HepG2 (cell line): ENCODE data around the gene PRMT7. TPM values are rescaled to one million over a fixed set of nuclear protein-coding genes. Genes with fewer than 3 reads are reported as not detected.

ENCODE experiments used
- BRD4 ChIP-seq: sonication (generic); formaldehyde crosslinking; IDR thresholded peaks from 2 replicates; pipeline ENCODE4 v1.4.0; 2020; ENCODE audit warnings: missing genetic modification reagents
- HOXA5 ChIP-seq: sonication (generic); formaldehyde crosslinking; IDR thresholded peaks from 2 replicates; pipeline ENCODE4 v1.4.0; 2020; ENCODE audit warnings: missing genetic modification reagents
- IRF1 ChIP-seq: sonication (generic); formaldehyde crosslinking; IDR thresholded peaks from 2 replicates; pipeline ENCODE4 v1.4.0; 2020; ENCODE audit warnings: low read depth, mild to moderate bottlenecking, missing genetic modification reagents
- IRF2 ChIP-seq: IDR thresholded peaks from 2 replicates; pipeline ENCODE4 v1.6.1; 2018; ENCODE audit warnings: missing genetic modification reagents, missing compliant biosample characterization
- NR2F6 ChIP-seq, 2 experiments: IDR thresholded peaks; 2 replicates each; pipeline ENCODE4 v1.6.1; 2016; ENCODE audit warnings: antibody characterized with exemption in 1 of 2, mild to moderate bottlenecking in 1 of 2
- POLR2A ChIP-seq, 2 experiments: IDR thresholded peaks; 2 replicates each; pipeline ENCODE4 v1.6.1; 2011; ENCODE audit warnings: low read depth in 2 of 2, low read length in 2 of 2, mild to moderate bottlenecking in 1 of 2, moderate library complexity in 1 of 2; ENCODE audit not compliant: insufficient read depth in 1 of 2
- PTBP1 ChIP-seq: fragments of 200-400 bp; formaldehyde crosslinking; IDR thresholded peaks from 2 replicates; pipeline ENCODE4 v1.6.1; 2018; ENCODE audit warnings: low read length, low read depth; ENCODE audit not compliant: poor library complexity, severe bottlenecking
- RORA ChIP-seq: sonication (generic); formaldehyde crosslinking; IDR thresholded peaks from 2 replicates; pipeline ENCODE4 v1.5.0; 2020; ENCODE audit warnings: mild to moderate bottlenecking, missing genetic modification reagents, moderate library complexity
- SRF ChIP-seq: IDR thresholded peaks from 2 replicates; pipeline ENCODE4 v1.6.1; 2011; ENCODE audit warnings: mild to moderate bottlenecking, low read depth, low read length, moderate library complexity
- TBL1XR1 ChIP-seq: fragments of 150-350 bp; IDR thresholded peaks from 2 replicates; pipeline ENCODE4 v1.6.1; 2014; ENCODE audit warnings: borderline replicate concordance, low read length; ENCODE audit not compliant: partially characterized antibody
- TERF1 ChIP-seq: sonication (generic); formaldehyde crosslinking; IDR thresholded peaks from 2 replicates; pipeline ENCODE4 v1.8.0; 2022; ENCODE audit warnings: mild to moderate bottlenecking, missing genetic modification reagents, moderate library complexity
- ZNF230 ChIP-seq: sonication (generic); formaldehyde crosslinking; IDR thresholded peaks from 2 replicates; pipeline ENCODE4 v1.4.0; 2020; ENCODE audit warnings: mild to moderate bottlenecking, missing genetic modification reagents
- ZNF280D ChIP-seq: sonication (generic); formaldehyde crosslinking; IDR thresholded peaks from 2 replicates; pipeline ENCODE4 v1.5.1; 2020; ENCODE audit warnings: mild to moderate bottlenecking, missing genetic modification reagents
- ZNF292 ChIP-seq: sonication (generic); formaldehyde crosslinking; IDR thresholded peaks from 2 replicates; pipeline ENCODE4 v1.8.1; 2022; ENCODE audit warnings: mild to moderate bottlenecking, low read depth, missing genetic modification reagents, borderline replicate concordance
- ZNF317 ChIP-seq: sonication (generic); formaldehyde crosslinking; IDR thresholded peaks from 2 replicates; pipeline ENCODE4 v1.5.0; 2020; ENCODE audit warnings: mild to moderate bottlenecking, missing genetic modification reagents
- ZNF530 ChIP-seq: sonication (generic); formaldehyde crosslinking; IDR thresholded peaks from 2 replicates; pipeline ENCODE4 v1.5.0; 2020; ENCODE audit warnings: low read depth, mild to moderate bottlenecking, missing genetic modification reagents
- ZNF576 ChIP-seq: sonication (generic); formaldehyde crosslinking; IDR thresholded peaks from 2 replicates; pipeline ENCODE4 v1.4.0; 2020; ENCODE audit warnings: mild to moderate bottlenecking, missing genetic modification reagents
- ZNF704 ChIP-seq: sonication (generic); formaldehyde crosslinking; IDR thresholded peaks from 2 replicates; pipeline ENCODE4 v1.8.1; 2023; ENCODE audit warnings: mild to moderate bottlenecking, inconsistent platforms, moderate library complexity, missing genetic modification reagents, borderline replicate concordance
- ZNF770 ChIP-seq: sonication (generic); formaldehyde crosslinking; IDR thresholded peaks from 2 replicates; pipeline ENCODE4 v1.5.0; 2020; ENCODE audit warnings: mild to moderate bottlenecking, missing genetic modification reagents
- polyA plus RNA-seq, 8 experiments: library from polyadenylated mRNA; depleted of rRNA in 3 of 8; stranded (reverse) in 7 of 8; unstranded in 1 of 8; fragments of >200 nt; fragmentation: Illumina TruSeq in 4 of 8; extraction: Trizol in 4 of 8; gene quantifications; 2 replicates each; pipeline versions ENCODE4 v1.2.1 to v1.2.3, GENCODE V29; 2011 to 2016; ENCODE audit warnings: low read depth in 4 of 8, missing spikeins in 1 of 8, mixed read lengths in 1 of 8; ENCODE audit not compliant: insufficient read depth in 1 of 8
- total RNA-seq, 5 experiments: library from RNA; depleted of rRNA; stranded (reverse); fragments of >200 nt; fragmentation: Illumina TruSeq; extraction: Trizol; gene quantifications; 2 replicates each; pipeline ENCODE4 v1.2.3, GENCODE V29; 2016; ENCODE audit warnings: low read depth in 1 of 5

The PRMT7 gene
- total and polyA plus RNA-seq, 2 of the 13 experiments (the other 11 are each of a cell fraction or from before 2014, with no cell fraction given): 47.5 to 55.0 TPM

- TF ChIP-seq ZNF317 (CRISPR knock-in tag): 0 out of 2 replicates have a peak, but pooled peaks have one; percentile 19
- TF ChIP-seq ZNF280D: no peak
- TF ChIP-seq ZNF770 (CRISPR knock-in tag): peak; percentile 44
- TF ChIP-seq RORA (CRISPR knock-in tag): no peak
- TF ChIP-seq IRF2 (CRISPR knock-in tag): peak; percentile 39; the same call in 1 of the 2 replicates
- 0 out of 2 replicates have a peak, but pooled peaks have one; percentile 76 for TF ChIP-seq ZNF704 (CRISPR knock-in tag)
- peak; percentile 1; the same call in 1 of the 2 replicates for TF ChIP-seq ZNF292
- no peak for TF ChIP-seq ZNF530
- peak; percentile 59; the same call in 1 of the 2 replicates for TF ChIP-seq BRD4 (CRISPR knock-in tag)
- TF ChIP-seq ZNF576: 0 out of 2 replicates have a peak, but pooled peaks have one; percentile 77
- TF ChIP-seq TERF1: no peak
- no peak for TF ChIP-seq SRF
- TF ChIP-seq HOXA5: no peak; the same call in none of the 2 replicates
- peak; percentile 15; the same call in 1 of the 2 replicates for TF ChIP-seq ZNF230 (CRISPR knock-in tag)
- no peak for TF ChIP-seq NR2F6 (IDR thresholded peaks at IDR 0.05)
- TF ChIP-seq NR2F6 (CRISPR knock-in tag; IDR thresholded peaks at IDR 0.05): peak; percentile 67; the same call in 1 of the 2 replicates
- no peak; a peak in 1 of 4 replicates for TF ChIP-seq POLR2A (IDR thresholded peaks at IDR 0.05; ENCODE audit: insufficient read depth in 1 of 2, low read depth in 2 of 2, low read length in 2 of 2)
- TF ChIP-seq PTBP1: peak; percentile 88
- peak; percentile 26 for TF ChIP-seq TBL1XR1
- TF ChIP-seq IRF1: 0 out of 2 replicates have a peak, but pooled peaks have one; percentile 34
Observed at GRCh38 chr16:68264128-68265077, 46.4 kb upstream of the PRMT7 start, which contains the start of gene SLC7A6 (continued).
